HFF-Myc (cell line): ENCODE data around the gene UFC1.

ENCODE experiments used
- DNase-seq: peaks from one replicate; pipeline ENCODE4 v3.0.0-alpha.2; 2011; ENCODE audit warnings: low read depth; ENCODE audit errors: extremely low read depth
- H3K4me3 ChIP-seq: replicated peaks from 2 replicates; pipeline ENCODE4 v1.5.1; 2011; ENCODE audit warnings: low read depth, mild to moderate bottlenecking, control low read depth, low read length
- CTCF ChIP-seq: IDR thresholded peaks from 2 replicates; pipeline ENCODE4 v1.5.1; 2012; ENCODE audit warnings: mild to moderate bottlenecking, low read depth, low read length, control low read depth; ENCODE audit errors: missing control alignments

The UFC1 gene

GRCh38 chr1:161171191-161171590 is 17.4 kb downstream of the UFC1 start:
- no peak for DNase-seq
- TF ChIP-seq CTCF = peak; percentile 33
- H3K4me3 ChIP-seq = no peak overlapping the region

- TF ChIP-seq CTCF = no peak
- H3K4me3 ChIP-seq = no peak overlapping the region
- no peak for DNase-seq
Measured at GRCh38 chr1:161171696-161172095, 17.9 kb downstream of the UFC1 start.

- no peak overlapping the region for H3K4me3 ChIP-seq
- no peak for TF ChIP-seq CTCF
- DNase-seq = no peak
Measured at GRCh38 chr1:161172349-161172748, 18.6 kb downstream of the UFC1 start.

GRCh38 chr1:161172776-161173376 is 19.1 kb downstream of the UFC1 start:
- TF ChIP-seq CTCF = no peak
- no peak for DNase-seq
- H3K4me3 ChIP-seq = no peak overlapping the region

GRCh38 chr1:161173711-161174110 is 19.9 kb downstream of the UFC1 start:
- DNase-seq = no peak
- H3K4me3 ChIP-seq = no peak overlapping the region
- no peak for TF ChIP-seq CTCF

GRCh38 chr1:161174911-161175310 is 21.1 kb downstream of the UFC1 start:
- no peak for DNase-seq
- no peak overlapping the region for H3K4me3 ChIP-seq
- no peak for TF ChIP-seq CTCF
